HUES6 (cell line): Measurements from ENCODE around the gene PHTF2.

Experiments
- H3K27ac ChIP-seq: 2 replicates; pipeline ENCODE4 v1.7.0; 2013; ENCODE audit warnings: low read depth, mild to moderate bottlenecking, low read length, inconsistent platforms
- H3K27me3 ChIP-seq: 2 replicates; pipeline ENCODE4 v1.6.1; 2013; ENCODE audit warnings: low read length; ENCODE audit not compliant: control insufficient read depth, insufficient read depth
- H3K36me3 ChIP-seq: 2 replicates; pipeline ENCODE4 v1.6.1; 2013; ENCODE audit warnings: low read length; ENCODE audit not compliant: control insufficient read depth, insufficient read depth
- H3K4me1 ChIP-seq: 2 replicates; pipeline ENCODE4 v1.6.1; 2013; ENCODE audit warnings: low read length; ENCODE audit not compliant: control insufficient read depth, insufficient read depth
- H3K4me3 ChIP-seq: 2 replicates; pipeline ENCODE4 v1.5.1; 2013; ENCODE audit warnings: low read depth, low read length
- H3K9ac ChIP-seq: one replicate; pipeline ENCODE4 v1.6.1; 2013; ENCODE audit warnings: mild to moderate bottlenecking, low read length
- H3K9me3 ChIP-seq: 2 replicates; pipeline ENCODE4 v1.6.1; 2013; ENCODE audit warnings: low read depth, low read length; ENCODE audit not compliant: control insufficient read depth, insufficient read depth

PHTF2 gene

GRCh38 chr7:77796109-77796508 lies 2.5 kb upstream of the PHTF2 start:
- no peaks in the 10 kb centered on the region for H3K27me3 ChIP-seq
- peaks cover 22% of the 10 kb centered on the region for H3K4me1 ChIP-seq
- H3K36me3 ChIP-seq, result peaks cover 7% of the 10 kb centered on the region
- no peaks in the 10 kb centered on the region for H3K9me3 ChIP-seq
- no peak overlapping the region for H3K4me3 ChIP-seq
- H3K9ac ChIP-seq, result no peak overlapping the region
- H3K27ac ChIP-seq, result no peak overlapping the region

- peaks cover 7% of the 10 kb centered on the region for H3K36me3 ChIP-seq
- peak overlapping the region; percentile 95 for H3K4me3 ChIP-seq
- no peaks in the 10 kb centered on the region for H3K9me3 ChIP-seq
- no peak overlapping the region for H3K27ac ChIP-seq
- H3K4me1 ChIP-seq, result peaks cover 18% of the 10 kb centered on the region
- no peaks in the 10 kb centered on the region for H3K27me3 ChIP-seq
- no peak overlapping the region for H3K9ac ChIP-seq
Observed at GRCh38 chr7:77796960-77797359, 1.6 kb upstream of the PHTF2 start.

- Histone ChIP-seq H3K27ac (peak overlapping the region; percentile 49; the same call in 1 of the 2 replicates), H3K27me3 (no peaks in the 10 kb centered on the region), H3K36me3 (peaks cover 7% of the 10 kb centered on the region), H3K4me3 (peak overlapping the region; percentile 95), H3K4me1 (peaks cover 18% of the 10 kb centered on the region), H3K9me3 (no peaks in the 10 kb centered on the region), H3K9ac (peak overlapping the region; percentile 89)
Observed at GRCh38 chr7:77797734-77798393, 709 bp upstream of the PHTF2 start.

- no peaks in the 10 kb centered on the region for H3K27me3 ChIP-seq
- no peaks in the 10 kb centered on the region for H3K36me3 ChIP-seq
- peaks cover 18% of the 10 kb centered on the region for H3K4me1 ChIP-seq
- peak overlapping the region; percentile 37; the same call in 1 of the 2 replicates for H3K27ac ChIP-seq
- peak overlapping the region; percentile 95 for H3K4me3 ChIP-seq
- peak overlapping the region; percentile 89 for H3K9ac ChIP-seq
- no peaks in the 10 kb centered on the region for H3K9me3 ChIP-seq
Observed at GRCh38 chr7:77799078-77799964, 748 bp downstream of the PHTF2 start.

GRCh38 chr7:77800158-77800557 lies 1.6 kb downstream of the PHTF2 start:
- peak overlapping the region; percentile 95; the same call in 1 of the 2 replicates for H3K4me3 ChIP-seq
- peaks cover 18% of the 10 kb centered on the region for H3K4me1 ChIP-seq

GRCh38 chr7:77800730-77801129 lies 2.2 kb downstream of the PHTF2 start:
- no peak overlapping the region for H3K4me3 ChIP-seq
- H3K27me3 ChIP-seq, result no peaks in the 10 kb centered on the region
- H3K9ac ChIP-seq, result no peak overlapping the region
- no peaks in the 10 kb centered on the region for H3K36me3 ChIP-seq
- peaks cover 18% of the 10 kb centered on the region for H3K4me1 ChIP-seq
- no peaks in the 10 kb centered on the region for H3K9me3 ChIP-seq
- H3K27ac ChIP-seq, result no peak overlapping the region

More at GRCh38 chr7:77800158-77800557, 1.6 kb downstream of the PHTF2 start:
- H3K36me3 ChIP-seq, result no peaks in the 10 kb centered on the region
- H3K27ac ChIP-seq, result no peak overlapping the region
- H3K9me3 ChIP-seq, result no peaks in the 10 kb centered on the region
- H3K27me3 ChIP-seq, result no peaks in the 10 kb centered on the region
- H3K9ac ChIP-seq, result no peak overlapping the region

GRCh38 chr7:77802557-77803405 lies 4.2 kb downstream of the PHTF2 start:
- no peak overlapping the region for H3K9ac ChIP-seq
- no peaks in the 10 kb centered on the region for H3K36me3 ChIP-seq
- no peak overlapping the region for H3K4me3 ChIP-seq
- no peak overlapping the region for H3K27ac ChIP-seq
- peaks cover 8% of the 10 kb centered on the region; the same call in 1 of the 2 replicates for H3K4me1 ChIP-seq
- no peaks in the 10 kb centered on the region for H3K27me3 ChIP-seq
- peaks cover 5% of the 10 kb centered on the region; the same call in 1 of the 2 replicates for H3K9me3 ChIP-seq

GRCh38 chr7:77806425-77806824 lies 7.9 kb downstream of the PHTF2 start:
- peaks cover 5% of the 10 kb centered on the region; the same call in 1 of the 2 replicates for H3K9me3 ChIP-seq
- H3K27ac ChIP-seq, result no peak overlapping the region
- H3K36me3 ChIP-seq, result no peaks in the 10 kb centered on the region
- H3K9ac ChIP-seq, result no peak overlapping the region
- no peaks in the 10 kb centered on the region for H3K4me1 ChIP-seq
- H3K4me3 ChIP-seq, result no peak overlapping the region
- H3K27me3 ChIP-seq, result no peaks in the 10 kb centered on the region

- no peak overlapping the region for H3K9ac ChIP-seq
Observed at GRCh38 chr7:77808517-77808916, 9.9 kb downstream of the PHTF2 start.

GRCh38 chr7:77811516-77812289 lies 13.1 kb downstream of the PHTF2 start:
- H3K27me3 ChIP-seq, result no peaks in the 10 kb centered on the region
- H3K36me3 ChIP-seq, result no peaks in the 10 kb centered on the region
- no peak overlapping the region for H3K4me3 ChIP-seq
- no peak overlapping the region for H3K27ac ChIP-seq
- no peaks in the 10 kb centered on the region for H3K4me1 ChIP-seq
- peaks cover 5% of the 10 kb centered on the region; the same call in 1 of the 2 replicates for H3K9me3 ChIP-seq
- H3K9ac ChIP-seq, result no peak overlapping the region

More at GRCh38 chr7:77808517-77808916, 9.9 kb downstream of the PHTF2 start:
- peaks cover 5% of the 10 kb centered on the region; the same call in 1 of the 2 replicates for H3K9me3 ChIP-seq
- no peak overlapping the region for H3K27ac ChIP-seq
- no peaks in the 10 kb centered on the region for H3K4me1 ChIP-seq
- no peaks in the 10 kb centered on the region for H3K36me3 ChIP-seq
- no peaks in the 10 kb centered on the region for H3K27me3 ChIP-seq
- no peak overlapping the region for H3K4me3 ChIP-seq
